ENCODE data around the gene CDH22.

Gene CDH22

DNA sequence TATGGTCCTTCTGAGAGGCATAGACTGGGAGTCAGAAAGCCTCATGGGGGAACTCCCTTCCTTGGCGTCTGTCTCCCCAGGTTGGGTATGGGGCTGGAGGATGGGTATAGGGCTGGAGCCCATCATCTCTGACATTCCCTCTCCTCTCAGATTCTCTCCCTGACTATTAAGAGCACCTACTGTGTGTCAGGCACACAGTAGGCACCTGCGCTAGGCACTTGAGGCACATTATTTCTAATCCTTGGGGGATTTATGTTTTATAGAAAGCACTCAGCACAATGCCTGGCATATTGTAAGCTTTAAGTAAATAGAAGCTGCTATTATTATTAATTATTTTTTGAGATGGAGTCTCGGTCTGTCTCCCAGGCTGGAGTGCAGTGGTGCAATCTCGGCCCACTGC lies 113.9 kb downstream of the CDH22 start:
- Mint-ChIP-seq H3K4me3 (no peak overlapping the region), H3K9me3 (no peaks in the 10 kb centered on the region), H3K36me3 (ENCODE audit: low read depth) (no peaks in the 10 kb centered on the region), H3K4me1 (peaks cover 24% of the 10 kb centered on the region), H3K27ac (no peak overlapping the region), H3K27me3 (ENCODE audit: low read depth) (peaks cover 37% of the 10 kb centered on the region)
- TF ChIP-seq, protein P1, sequence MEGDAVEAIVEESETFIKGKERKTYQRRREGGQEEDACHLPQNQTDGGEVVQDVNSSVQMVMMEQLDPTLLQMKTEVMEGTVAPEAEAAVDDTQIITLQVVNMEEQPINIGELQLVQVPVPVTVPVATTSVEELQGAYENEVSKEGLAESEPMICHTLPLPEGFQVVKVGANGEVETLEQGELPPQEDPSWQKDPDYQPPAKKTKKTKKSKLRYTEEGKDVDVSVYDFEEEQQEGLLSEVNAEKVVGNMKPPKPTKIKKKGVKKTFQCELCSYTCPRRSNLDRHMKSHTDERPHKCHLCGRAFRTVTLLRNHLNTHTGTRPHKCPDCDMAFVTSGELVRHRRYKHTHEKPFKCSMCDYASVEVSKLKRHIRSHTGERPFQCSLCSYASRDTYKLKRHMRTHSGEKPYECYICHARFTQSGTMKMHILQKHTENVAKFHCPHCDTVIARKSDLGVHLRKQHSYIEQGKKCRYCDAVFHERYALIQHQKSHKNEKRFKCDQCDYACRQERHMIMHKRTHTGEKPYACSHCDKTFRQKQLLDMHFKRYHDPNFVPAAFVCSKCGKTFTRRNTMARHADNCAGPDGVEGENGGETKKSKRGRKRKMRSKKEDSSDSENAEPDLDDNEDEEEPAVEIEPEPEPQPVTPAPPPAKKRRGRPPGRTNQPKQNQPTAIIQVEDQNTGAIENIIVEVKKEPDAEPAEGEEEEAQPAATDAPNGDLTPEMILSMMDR (IDR thresholded peaks at IDR 0.05; ENCODE audit: unreplicated experiment in 3 of 3) = no peak

DNA sequence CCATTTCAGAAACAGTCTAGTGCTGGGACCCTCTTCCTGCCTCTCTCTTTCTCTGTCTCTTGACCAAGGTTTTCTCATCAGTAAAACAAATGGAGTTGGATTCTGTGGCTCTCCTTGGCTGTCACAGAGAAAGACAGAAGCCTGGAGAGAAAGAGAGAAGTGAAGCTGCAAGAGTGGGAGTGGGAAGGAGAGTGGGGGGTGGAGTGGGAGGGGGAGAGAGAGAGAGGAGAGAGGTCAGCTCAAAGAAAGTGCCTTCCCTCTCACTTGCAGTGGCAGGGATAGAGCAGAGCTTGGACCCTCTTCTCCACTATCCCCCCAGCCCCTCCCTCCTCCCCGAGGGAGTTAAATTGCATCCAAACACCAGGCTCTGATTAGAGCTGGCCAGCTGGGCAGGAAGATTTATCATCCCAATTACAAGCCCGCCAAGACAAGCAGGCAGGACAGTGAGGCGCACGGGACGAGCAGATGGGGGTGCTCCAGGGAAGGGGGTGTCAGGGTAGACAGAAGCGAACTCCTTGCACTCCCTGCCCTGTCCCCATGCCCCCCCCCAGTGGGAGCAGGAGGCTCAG lies 115.8 kb downstream of the CDH22 start:
- Mint-ChIP-seq H3K4me3 (no peak overlapping the region), H3K9me3 (no peaks in the 10 kb centered on the region), H3K4me1 (peaks cover 18% of the 10 kb centered on the region), H3K36me3 (ENCODE audit: low read depth) (no peaks in the 10 kb centered on the region), H3K27me3 (ENCODE audit: low read depth) (peaks cover 31% of the 10 kb centered on the region), H3K27ac (no peak overlapping the region)
- TF ChIP-seq, protein P1 (IDR thresholded peaks at IDR 0.05; ENCODE audit: unreplicated experiment in 3 of 3) = no peak

DNA sequence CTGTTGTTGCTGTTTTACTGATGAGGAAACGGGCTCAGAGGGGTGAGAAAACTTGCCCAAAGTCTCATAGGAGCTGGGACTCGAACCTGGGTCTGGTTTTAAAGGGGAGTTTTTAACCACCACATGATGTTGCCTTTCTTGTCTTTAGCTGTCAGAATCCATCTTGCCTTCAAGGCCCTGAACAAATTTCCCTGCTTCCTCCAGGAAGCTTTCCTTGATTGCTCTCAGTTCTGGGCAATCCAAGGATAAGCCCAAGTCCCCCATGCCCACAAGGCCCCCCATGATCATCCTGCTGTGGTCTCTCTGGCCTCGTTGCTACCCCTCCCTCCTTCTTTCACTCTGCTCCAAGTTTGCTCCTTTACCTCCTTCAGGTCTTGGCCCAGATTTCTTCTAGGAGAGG lies 116.7 kb downstream of the CDH22 start:
- no peaks in the 10 kb centered on the region for H3K9me3 Mint-ChIP-seq

DNA sequence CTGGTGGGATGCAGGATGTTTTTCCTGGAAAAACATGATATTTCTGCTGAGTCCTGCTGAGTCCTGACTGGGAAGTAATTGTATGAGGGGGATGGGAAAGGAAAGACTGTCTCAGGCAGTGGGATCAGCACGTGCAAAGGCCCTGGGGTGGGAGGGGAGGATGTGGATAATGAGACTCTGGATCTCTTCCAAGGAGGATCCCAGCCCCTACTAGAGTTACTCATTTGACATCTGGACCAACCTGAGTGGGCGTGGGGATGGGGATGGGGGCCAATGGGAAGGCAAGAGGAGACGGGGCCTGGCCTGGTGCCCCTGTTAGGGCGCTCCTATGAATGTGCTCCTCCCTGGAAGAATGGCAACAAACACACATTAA lies 117.1 kb downstream of the CDH22 start:
- Mint-ChIP-seq H3K4me1 (peaks cover 18% of the 10 kb centered on the region), H3K36me3 (ENCODE audit: low read depth) (no peaks in the 10 kb centered on the region), H3K27ac (no peak overlapping the region), H3K4me3 (no peak overlapping the region), H3K9me3 (no peaks in the 10 kb centered on the region), H3K27me3 (ENCODE audit: low read depth) (peaks cover 38% of the 10 kb centered on the region)
- TF ChIP-seq, protein P1 (IDR thresholded peaks at IDR 0.05; ENCODE audit: unreplicated experiment in 3 of 3) = no peak

More for the DNA sequence above, 116.7 kb downstream of the CDH22 start:
- Mint-ChIP-seq H3K27me3 (ENCODE audit: low read depth) (peaks cover 37% of the 10 kb centered on the region), H3K4me1 (peaks cover 18% of the 10 kb centered on the region), H3K27ac (peak overlapping the region in 1 of 3 experiments; percentile 15), H3K36me3 (ENCODE audit: low read depth) (no peaks in the 10 kb centered on the region), H3K4me3 (no peak overlapping the region)
- TF ChIP-seq, protein P1 (IDR thresholded peaks at IDR 0.05; ENCODE audit: unreplicated experiment in 3 of 3) = no peak

DNA sequence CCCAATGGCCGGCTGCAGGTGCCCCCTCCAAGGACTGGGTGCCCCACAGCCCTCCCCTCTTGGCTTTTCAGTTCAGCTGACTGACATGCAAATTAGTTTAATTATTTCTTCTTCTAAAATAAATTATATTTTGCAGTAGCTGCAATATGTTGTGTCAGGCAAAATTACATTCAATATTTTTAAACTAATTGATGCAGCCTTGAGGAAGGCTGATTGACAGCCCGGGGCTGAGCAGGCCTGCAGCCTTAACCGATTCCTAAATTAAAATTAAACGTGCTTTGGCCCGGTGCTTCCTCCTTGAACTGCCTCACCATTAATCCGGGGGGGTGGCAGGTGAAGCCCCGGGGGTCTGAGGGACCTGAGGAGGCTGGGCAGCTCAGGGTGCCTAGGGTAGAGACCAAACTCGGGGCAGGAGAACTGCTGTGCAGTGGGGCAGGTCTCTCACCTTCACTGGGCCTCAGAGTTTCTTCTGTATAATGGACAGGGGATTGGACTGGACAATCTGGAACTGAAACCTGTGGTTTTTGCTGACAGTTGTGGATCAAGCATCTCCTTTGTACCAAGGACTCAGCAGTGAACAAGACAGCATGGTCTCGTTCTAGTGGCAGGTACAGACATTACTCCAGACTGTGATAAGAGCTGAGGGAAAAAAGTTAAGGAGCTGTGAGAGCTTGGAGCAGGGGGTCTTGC lies 117.7 kb downstream of the CDH22 start:
- Mint-ChIP-seq H3K4me3 (no peak overlapping the region), H3K27me3 (ENCODE audit: low read depth) (peaks cover 40% of the 10 kb centered on the region), H3K36me3 (ENCODE audit: low read depth) (no peaks in the 10 kb centered on the region), H3K27ac (no peak overlapping the region), H3K9me3 (no peaks in the 10 kb centered on the region), H3K4me1 (peaks cover 18% of the 10 kb centered on the region)
- TF ChIP-seq, protein P1 (IDR thresholded peaks at IDR 0.05; ENCODE audit: unreplicated experiment in 3 of 3) = no peak

All from nephron (organoid).